D721Med (cell line): ENCODE data around the gene CHCT1.

Source experiments
- DNase-seq: peaks from one replicate; pipeline ENCODE4 v3.0.0; 2011; ENCODE audit warnings: low spot score; ENCODE audit not compliant: insufficient read length
- FAIRE-seq: peaks from 2 replicates; lab custom pipeline; 2011; peaks lifted over from hg19 to GRCh38; lab: Jason Lieb, UNC
- CTCF ChIP-seq: IDR thresholded peaks from 2 replicates; pipeline ENCODE4 v1.5.1; 2012; ENCODE audit warnings: mild to moderate bottlenecking, control low read depth; ENCODE audit not compliant: insufficient read depth; ENCODE audit errors: missing control alignments

The CHCT1 gene

DNA sequence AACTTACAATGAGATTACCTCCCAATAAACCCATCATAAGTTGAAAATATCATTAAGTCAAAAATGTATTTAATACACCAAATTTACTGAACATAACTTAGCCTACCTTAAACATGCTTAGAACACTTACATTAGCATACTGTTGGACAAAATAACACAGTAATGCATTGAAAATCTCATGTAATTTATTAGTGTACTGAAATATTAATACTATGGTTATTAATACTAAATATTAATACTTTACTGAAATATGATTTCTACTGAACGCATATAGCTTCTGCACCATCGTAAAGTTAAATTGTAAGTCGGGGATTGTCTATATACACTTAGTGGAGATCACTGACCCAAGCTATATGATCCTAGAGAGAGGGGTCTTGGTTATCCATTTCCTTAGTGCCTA is 34.6 kb upstream of the CHCT1 start:
- FAIRE-seq (no peak), DNase-seq (no peak)
- TF ChIP-seq CTCF: no peak

- no peak for TF ChIP-seq CTCF
- DNase-seq (no peak), FAIRE-seq (no peak)
Measured at GRCh38 chr17:60388742-60389141, 33.5 kb upstream of the CHCT1 start.

- no peak for TF ChIP-seq CTCF
- DNase-seq (no peak), FAIRE-seq (no peak)
Measured at GRCh38 chr17:60390186-60390585, 32.1 kb upstream of the CHCT1 start.

GRCh38 chr17:60390925-60391470 is 31.3 kb upstream of the CHCT1 start:
- DNase-seq (no peak), FAIRE-seq (no peak)
- no peak for TF ChIP-seq CTCF

- TF ChIP-seq CTCF: no peak
- DNase-seq (peak; percentile 47), FAIRE-seq (no peak)
Measured at GRCh38 chr17:60391471-60392041, 30.7 kb upstream of the CHCT1 start.

DNA sequence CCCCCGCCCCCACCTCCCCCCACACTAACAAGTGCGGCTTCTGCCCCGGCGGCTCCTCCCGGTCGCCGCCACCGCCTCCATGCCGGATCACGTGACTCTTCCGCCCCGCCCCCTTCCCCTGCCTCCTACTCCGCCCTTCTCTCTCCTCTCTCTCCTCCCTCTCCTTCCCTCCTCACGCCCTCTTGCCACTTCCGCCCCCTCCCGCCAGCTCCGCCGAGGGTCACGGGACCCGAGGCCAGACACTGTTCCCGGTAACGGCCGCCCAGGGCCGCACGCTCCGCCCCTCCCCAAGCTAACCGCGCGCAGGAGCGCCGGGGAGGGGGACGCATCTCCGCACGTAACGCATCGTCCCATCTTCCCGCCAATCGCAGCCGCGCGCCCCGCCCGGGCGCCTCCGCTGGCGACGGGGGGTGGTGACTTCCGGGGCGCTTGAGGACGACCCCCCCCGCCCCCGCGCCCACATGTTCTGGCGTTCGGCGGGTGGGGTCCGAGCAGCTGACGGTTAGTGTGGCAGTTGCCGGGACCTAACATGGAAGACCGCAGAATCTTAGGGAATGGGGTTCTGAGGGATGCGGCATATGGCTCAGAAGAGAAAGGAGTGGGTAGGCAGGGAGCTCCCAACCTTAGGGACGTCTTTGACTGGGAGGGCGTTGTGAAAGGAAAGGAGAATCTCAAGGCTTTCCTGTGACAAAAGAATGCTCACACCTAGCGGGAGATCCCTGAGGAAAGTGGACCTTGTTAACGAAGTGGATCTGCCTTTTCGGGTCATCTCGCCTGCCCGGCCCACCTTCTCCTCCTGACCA is 30.0 kb upstream of the CHCT1 start, which contains the start of gene USP32:
Gene USP32, minus strand, starts transcription at position 92 of the 803 bp plus-strand sequence. CDS start 194 bp downstream, outside the sequence.
- no peak for FAIRE-seq
- DNase-seq: peak; percentile 62
- TF ChIP-seq CTCF: no peak
